Middle frontal gyrus (tissue), 1 donor: ENCODE results near the gene PPP3R1.

Experiments
- DNase-seq: peaks from one replicate; pipeline ENCODE4 v3.0.0-alpha.2; 2015; ENCODE audit warnings: low spot score; ENCODE audit errors: extremely low spot score

Gene PPP3R1

DNA sequence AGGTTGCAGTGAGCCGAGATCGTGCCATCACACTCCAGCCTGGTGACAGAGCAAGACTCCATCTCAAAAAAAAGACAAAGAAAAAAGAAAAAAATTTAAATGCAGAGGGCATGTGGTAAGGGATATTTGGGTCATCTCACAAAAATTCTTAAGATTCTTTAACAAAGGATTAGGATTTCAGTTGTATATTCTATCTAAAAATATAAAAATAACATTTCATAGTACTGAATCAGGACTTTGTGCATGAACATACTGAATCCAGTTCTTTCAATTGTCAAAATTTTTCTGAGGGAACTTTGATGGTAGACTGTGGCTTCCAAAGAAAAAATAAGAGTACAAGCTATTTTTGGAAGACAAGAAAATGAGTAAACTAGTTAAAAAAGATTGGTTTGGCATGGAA lies 6.5 kb upstream of the PPP3R1 start:
- DNase-seq = no peak

DNA sequence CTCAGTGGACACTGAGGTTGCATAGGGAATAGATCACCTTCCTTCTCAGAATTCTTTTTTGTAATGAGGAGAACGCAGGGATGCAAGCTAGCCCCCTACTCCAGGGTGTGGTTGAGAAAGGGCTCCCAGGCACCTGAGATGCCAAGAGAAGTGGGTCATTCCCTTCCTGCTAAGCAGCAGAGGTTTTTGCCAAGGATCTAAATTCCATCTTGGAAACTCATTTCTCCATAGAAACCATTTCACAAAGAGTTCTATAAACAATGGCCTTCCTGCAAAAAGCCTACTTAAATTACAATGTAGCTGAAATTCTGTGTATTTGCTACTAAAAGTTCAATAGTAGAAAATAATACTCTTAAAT lies 3.7 kb upstream of the PPP3R1 start:
- DNase-seq = no peak

DNA sequence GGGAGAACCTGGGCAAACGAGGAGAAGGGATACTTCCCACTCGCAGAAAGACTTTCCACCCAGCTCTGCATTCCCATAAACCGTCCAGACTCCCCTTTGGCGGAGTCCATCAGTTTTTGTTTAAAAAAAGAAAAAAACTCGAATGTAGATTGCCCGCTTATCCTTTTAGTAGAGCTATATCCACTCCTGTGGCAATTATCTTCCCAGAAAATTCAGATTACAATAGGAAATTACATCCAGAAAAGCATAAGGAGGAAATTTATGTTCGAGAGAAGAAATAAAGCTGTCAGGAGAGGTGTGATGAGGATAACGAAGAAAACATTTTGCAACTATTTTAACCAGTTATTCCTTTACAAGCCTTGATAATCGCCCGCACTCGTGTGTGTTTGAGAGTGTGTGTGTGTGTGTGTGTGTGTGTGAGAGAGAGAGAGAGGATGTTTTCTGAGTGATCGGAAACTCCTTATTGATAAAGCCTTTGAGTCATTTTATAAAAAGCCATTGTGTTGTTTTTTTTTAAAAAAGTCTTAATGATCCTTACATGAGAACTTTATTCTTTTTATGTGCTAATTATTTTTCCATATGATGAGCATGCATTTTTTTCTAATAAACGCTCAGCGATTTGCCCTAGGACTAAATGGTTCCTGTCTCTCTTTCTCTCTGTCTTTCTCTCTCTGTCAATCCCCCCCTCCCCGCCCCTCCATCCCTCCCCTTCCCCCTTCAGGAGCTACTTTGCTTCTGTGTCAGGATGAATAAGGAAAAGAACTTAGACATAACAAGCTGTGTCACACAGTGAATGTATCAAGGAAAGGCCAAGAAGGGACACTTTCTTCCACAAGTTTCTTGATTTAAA lies 1.1 kb upstream of the PPP3R1 start:
- DNase-seq = no peak

DNA sequence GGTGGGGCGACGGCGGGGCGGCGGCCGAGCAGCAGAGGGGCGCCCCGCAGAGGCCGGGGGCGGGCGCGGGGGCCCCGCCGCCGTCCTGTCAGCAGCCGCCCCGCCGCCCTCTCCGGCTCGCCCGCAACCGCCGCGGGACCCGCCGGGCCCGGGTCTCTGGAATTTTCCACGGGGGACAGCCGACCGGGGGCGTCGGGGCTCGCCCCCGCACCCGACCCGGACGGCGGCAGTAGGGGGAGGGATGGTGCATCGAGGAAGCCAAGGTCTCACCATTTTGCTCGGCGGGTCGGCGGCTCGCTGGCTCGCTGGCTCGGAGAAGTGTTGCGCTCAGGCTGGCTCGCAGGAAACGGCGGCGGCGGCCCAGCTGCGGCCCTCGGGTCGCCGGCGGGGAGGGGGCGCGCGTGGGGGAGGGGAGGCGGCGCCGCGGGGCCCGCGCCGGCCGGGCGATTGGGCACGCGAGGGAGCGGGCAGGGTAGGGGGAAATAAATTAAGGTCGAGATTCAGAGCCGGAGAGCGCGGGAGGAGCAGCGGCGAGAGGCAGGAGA lies 405 bp downstream of the PPP3R1 start:
- DNase-seq = no peak

DNA sequence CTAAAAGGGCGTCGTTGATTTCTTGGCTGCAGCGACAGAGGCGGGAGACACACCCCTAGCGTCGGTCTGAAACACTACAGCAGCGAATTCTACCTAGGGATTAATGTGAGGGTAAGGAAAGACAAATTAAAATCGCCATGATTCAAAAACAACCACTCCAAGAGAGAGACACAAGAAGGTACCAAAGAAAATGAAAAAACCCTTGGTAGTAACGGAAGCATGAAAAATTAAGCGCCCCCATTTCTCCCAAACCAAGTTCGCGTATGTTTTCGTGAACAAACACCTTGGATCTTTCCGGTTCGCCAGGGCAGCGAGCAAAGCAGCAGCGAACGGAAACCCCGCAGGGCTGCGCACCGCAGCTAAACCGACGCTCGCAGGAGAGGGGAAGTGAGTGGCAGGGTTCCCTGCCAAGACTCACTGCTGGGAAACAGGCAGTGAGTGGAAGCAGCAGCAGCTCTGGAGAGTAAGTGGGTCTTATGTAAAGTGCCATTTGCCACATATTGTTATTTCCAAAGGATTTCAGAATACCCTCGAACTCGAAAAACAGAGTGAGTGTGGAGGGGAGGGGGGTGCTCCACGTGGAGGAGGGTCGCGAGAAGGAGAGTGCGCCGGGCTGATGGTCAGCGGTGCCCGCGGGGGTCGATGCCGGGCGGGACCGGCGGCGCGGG lies 1.0 kb downstream of the PPP3R1 start:
- DNase-seq = no peak

DNA sequence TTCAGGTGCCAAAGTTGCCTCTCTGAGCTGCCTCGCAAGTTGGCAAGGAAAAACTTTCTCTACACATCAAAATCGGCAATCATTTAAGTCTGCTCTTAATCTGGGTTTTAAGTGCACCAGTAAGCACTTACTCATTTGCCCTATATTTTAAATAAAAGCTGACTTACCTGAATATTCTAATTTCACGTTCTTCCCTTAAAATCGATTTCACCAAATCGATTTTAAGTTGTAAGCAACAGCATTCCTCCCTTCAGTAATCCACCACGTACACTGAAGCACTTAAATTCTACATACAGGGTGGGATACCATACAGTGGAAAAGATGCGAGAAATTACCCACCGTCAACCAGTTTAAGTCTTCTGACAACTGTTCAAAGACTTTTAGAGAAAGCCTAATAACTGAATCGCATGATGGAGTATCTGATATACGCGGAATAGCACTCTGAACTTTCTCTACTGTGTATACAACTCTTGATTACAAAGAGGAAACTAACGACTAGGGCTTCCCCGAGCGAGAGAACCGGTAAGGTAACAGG lies 1.6 kb downstream of the PPP3R1 start:
- no peak for DNase-seq

DNA sequence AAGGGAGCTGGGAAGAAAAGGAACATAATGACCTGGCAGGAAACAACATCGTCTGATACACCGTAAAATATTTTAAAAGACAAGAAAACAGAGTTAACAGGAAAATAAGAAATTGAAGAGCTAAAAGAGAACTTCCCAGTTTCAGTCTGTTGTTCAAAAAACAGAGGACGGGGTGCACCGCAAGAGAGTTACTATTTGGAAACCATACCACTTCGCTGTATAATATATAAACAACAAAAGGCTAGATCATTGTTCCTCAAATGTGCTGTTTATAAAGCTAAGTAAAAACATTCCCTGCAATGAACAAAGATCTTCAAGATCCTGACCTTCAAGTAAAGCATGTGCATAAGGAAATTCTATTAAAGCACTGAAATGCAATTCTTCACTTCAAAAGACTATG lies 2.1 kb downstream of the PPP3R1 start:
- no peak for DNase-seq

DNA sequence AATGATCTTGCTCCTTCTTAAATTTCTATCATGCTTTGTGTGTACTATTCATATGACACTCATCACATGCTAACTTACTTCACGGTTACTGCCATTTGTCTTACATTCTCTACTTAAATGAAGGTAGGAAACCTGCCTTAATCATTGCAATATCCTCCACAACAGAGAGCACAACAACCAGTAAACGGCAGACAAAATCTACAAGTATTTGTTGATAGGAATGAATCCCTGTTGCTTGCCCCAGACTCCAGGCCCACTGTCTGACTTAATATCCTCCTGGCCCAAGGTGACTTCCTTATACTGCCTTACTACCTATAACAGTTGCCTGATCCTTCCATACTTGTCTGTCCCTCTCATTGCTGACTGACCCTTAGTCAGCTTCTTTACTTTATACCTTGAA lies 3.5 kb downstream of the PPP3R1 start:
- no peak for DNase-seq

DNA sequence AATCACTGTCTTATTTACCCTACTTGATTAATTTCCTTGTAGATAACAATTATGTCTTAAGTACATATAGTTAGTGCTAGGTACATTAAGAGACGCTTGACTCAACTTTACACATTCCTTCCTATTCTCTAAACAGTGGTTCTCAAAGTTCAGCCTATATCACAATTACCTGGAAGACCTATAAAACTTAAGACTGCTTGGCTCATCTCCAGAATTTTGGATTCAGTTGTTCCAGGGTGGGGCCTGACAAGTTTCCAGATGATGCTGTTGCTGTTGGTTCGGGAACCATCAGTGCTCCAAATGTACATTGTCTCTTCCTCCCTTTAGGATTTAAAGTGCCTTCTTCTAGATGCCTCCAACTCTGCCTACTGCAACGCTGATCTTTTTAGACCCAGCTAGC lies 4.0 kb downstream of the PPP3R1 start:
- no peak for DNase-seq

DNA sequence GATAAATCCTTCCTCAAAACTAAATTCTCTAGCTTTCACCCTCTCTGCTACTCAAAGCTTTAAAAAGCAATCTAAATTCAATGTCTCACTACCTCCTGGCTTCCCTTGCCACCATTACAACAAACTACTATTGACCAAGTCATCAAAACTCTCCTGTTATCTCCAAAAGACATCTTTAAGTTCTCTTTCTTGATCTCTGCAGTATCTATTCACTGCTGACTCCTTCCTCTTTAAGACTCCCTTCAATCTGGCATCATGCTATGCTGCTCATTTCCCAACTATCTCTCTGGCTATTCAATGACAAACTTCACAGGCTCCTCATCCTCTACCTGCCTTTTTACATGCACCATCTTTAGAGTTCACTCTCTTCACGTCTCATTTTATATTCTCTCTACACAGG lies 5.9 kb downstream of the PPP3R1 start:
- DNase-seq = no peak

DNA sequence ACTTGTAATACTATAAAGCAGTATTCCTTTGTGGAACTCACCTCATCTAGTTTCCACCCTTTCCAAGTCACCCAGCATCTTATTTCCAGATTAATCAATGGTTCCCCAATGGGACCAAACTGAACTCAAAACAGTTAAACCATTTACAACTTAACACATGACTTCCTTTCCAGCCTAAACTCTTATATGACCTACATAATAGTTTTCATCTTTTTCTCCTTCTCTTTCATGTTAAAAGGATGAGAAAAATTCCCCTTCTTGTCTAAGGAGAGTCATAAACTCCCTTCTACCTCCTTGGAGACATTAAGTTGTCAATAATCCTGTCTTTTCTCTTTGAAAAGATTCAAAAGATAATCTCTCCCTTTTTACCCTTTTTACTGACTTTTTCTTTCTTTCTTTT lies 6.7 kb downstream of the PPP3R1 start:
- no peak for DNase-seq

DNA sequence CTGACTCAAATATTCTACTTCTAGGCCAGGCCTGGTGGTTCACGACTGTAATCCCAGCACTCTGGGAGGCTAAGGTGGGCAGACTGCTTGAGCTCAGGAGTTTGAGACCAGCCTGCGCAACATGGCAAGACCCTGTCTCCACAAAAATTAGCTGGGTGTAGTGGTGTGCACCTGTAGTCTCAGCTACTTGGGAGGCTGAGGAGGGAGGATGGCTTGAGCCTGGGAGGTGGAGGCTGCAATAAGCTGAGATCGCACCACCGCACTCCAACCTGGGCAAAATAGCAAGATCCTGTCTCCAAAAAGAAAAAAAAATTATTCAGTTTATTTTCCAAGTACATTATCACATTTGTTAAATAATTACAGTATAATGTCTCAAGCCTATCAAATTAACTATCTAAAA lies 7.3 kb downstream of the PPP3R1 start:
- no peak for DNase-seq

DNA sequence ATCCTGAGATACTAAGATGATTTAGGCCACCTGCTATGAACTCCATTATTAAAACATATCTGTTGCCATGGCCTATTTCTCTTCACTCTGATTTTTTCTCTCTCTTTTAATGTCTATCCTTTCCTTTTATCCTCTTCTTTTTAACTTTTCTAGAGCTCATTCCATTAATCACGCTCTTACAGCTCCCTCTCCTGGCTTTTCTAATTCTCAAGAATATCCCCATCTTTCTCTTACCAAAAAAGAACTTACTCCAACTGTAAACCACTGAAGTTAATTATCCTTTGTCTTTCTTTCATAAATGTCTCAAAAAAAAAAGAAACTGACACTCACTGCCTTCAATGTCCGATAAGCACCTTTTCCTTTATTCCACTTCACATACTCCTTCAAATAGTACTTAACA lies 7.9 kb downstream of the PPP3R1 start:
- DNase-seq = no peak

DNA sequence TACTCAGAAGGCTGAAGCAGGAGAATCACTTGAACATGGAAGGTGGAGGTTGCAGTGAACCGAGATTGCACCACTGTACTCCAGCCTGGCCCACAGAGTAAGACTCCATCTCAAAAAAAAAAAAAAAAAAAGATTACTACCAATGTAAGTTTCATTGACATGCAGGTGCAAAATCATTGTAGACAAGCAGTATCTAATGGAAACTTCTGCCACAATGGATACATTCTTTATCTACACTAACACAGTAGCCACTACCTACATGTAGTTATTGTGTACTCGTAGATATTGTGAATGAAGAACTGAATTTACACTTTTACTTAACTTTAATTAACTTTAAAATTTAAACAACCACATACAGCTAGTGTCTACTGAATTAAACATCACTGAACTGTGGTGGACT lies 10.6 kb downstream of the PPP3R1 start:
- DNase-seq = no peak

DNA sequence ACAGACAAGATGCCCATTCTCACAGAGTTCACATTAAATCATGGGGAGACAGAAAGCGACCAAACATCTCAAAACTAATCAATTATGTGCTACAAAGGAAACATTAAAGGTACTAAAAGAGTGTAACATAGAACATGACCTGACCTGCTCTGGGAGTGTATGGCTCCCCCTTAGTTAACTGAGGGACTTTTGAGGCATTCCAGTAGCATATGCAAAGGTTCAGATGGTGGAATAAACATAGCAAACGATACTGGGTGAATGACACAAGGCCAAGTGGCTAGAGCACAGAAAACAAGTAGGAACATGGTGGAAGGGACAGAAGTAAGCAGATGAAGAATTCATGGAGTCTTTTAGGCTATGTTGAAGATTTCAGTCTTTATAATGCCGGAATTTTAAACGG lies 11.9 kb downstream of the PPP3R1 start:
- DNase-seq = no peak

DNA sequence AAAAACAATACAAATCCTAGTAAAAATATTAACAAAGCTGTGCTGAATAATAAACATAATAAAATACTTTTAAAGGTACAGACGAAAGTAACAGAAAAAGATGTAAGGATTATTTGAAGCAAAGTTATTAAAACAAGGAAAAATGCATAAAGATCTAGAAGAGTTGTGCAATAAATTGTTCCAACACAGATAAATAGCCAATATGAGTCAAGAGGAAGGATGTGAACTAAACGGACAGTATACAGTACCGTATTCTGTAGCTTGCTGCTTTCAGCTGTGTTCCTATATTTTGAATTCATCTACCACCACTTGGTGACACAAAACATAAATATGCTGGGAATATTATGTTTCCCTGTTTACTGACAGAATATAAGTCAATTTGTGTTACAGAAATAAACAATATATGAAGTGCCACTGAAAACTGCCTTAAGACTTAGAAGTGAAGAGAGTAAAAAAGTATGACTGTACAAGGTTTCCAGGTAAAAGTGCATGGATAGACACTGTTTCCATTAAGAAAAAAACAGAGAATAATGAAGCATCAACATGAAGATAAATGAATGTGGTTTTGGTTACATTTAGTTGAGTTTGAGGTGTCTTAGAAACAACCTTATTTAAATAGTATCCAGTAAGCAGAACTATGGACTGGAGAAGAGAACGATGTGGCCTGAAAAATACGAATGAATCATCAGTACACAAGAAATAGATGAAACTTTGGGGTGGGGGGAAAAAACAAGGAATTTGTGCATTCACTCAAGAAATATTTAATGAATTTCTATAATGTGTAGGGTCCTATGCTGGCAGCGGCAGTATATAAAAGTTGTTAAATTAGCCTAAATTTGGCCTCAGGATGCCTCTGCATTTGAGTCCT lies 13.1 kb downstream of the PPP3R1 start:
- no peak for DNase-seq

DNA sequence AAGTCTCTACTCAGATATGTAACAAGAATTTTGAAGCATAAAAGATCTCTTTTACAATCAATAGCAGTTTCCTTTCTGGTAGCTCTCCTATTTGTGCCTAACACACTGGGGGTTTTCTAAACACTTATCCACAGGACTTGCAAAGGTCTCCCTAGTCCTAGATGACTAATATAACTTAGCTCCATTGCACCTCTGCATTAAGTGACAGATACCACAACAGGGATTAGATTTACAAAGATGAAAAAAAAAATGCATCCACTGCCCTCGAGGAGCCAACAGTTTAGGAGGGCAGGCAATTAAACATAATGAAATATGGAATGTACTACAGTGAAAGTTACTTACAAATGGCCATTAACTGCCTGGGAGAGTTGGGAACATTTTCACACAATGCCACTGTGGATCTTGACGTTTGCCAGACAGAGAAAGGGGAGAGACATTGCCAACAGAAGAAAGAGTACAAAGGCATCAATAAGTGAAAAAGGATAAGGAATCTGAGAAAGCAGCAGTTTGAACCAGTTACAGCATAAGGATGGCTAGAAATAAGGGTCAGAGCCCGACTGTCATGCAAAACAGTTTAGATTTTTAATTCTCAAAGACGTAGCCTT lies 14.3 kb downstream of the PPP3R1 start:
- DNase-seq = no peak

DNA sequence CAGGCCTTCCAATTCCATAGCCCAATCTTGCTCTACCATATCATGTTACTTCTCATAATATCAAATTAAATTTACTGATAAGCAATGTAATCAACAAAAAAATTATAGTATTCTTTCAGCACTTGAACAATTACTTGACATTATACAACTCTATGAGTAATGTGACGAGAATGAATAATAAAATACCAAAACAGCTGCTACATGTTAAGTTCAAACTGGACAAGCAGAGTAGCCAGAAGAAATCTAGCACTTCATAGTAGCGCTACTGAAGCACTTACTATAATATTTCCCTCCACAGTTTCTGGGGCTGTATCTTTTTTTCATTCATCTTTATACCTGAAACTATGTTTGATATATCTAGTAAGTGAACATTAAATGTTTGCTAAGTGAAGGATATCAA lies 14.9 kb downstream of the PPP3R1 start:
- DNase-seq = no peak

DNA sequence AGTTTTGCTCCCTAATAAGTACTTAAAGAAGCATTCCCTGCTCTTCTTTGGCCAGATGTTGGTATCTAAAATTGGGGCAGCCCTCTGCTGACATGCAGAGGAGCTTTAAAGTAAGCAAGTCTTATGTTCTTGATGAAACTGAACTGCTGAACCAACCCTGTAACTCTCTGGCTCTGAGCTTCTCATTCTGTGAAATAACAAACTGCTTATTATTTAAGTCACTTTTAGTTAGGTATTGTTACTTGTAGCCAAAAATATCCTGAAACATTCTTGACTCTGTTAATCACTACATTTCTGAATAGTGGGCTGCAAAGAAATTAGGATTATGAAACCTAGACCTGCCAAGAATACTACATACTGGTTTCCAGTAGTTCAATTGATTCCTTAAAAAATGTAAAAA lies 15.5 kb downstream of the PPP3R1 start:
- no peak for DNase-seq

DNA sequence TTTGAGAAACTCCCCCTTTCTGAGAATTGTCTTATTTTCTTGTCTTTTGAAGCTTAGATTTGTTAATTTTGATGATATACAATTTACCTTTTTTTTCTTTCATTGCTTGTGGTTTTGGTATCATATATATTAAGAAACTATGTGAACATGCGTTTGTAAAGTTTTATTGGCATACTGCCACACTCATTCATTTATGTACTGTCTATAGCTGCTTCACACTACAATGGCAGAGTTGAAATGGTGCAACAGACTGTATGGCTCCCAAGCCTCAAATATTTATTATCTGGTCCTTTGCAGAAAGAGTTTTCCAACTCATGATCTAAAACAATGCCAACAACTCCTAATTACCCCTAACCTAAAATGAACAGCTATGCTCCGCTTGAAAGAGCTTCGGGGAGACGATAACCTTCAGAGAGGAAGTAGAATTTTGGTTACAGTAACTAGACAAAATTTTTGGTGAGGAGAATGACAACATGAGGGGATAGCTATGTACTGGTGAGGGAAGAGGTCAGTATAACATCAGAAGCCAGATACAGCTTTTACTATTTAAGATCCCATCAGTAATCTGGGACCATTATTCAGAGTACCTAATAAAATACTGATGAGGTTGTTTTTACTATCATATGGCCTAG lies 16.1 kb downstream of the PPP3R1 start:
- no peak for DNase-seq

DNA sequence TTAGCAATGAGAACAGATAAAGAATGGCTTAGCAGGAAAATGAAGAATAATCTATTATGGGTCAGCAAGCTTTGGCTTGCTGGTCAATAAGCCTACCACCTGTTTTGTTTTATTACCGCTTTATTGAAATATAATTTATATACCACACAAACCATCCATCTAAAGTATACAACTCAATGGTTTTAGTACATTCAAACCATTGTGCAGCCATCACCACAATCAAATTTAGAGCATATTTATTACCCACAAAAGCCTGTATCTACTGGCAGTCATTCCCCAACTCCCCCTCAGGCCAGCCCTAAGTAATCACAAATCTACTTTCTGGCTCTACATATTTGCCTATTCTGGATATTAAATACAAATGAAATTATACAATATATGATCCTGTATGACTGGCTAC lies 17.2 kb downstream of the PPP3R1 start:
- no peak for DNase-seq
